ENCODE measurements around the gene KLHL2. TPM values are rescaled to one million over a fixed set of nuclear protein-coding genes. Genes with fewer than 3 reads are reported as not detected.
"Not testable (repeated sequence)": the region's sequence is repeated elsewhere in the genome, so short reads cannot be mapped to it uniquely, and the experiment has no call there.

KLHL2 gene
- total and polyA plus RNA-seq, 2 of the 13 experiments (the other 11 are each of a cell fraction or from before 2014, with no cell fraction given) = 9.2 to 17.6 TPM

- FAIRE-seq; H3K4me2 ChIP-seq (ENCODE audit: low read depth, low read length); H3K36me3 ChIP-seq (replicated peaks in 1 of 2; ENCODE audit: control insufficient read depth in 1 of 2, insufficient read depth in 2 of 2, low read length in 2 of 2); H2AFZ ChIP-seq (ENCODE audit: low read length); H3K4me3 ChIP-seq (replicated peaks in 1 of 3; ENCODE audit: insufficient read depth in 1 of 3, low read depth in 2 of 3, low read length in 3 of 3); H3K79me2 ChIP-seq (ENCODE audit: insufficient read depth, low read length); H3K9ac ChIP-seq (ENCODE audit: insufficient read depth, low read depth, low read length); ATAC-seq; H3K9me3 ChIP-seq (ENCODE audit: low read length); BruUV-seq (replicated peaks); in situ Hi-C loops (cut with HindIII; ENCODE audit: extremely low pct_ligation_motif_present, low pct_unique_long_range_greater_than_20kb); H3K27ac ChIP-seq (ENCODE audit: extremely low read length, insufficient read depth, low read length); H4K20me1 ChIP-seq (ENCODE audit: insufficient read depth, low read length); H3K27me3 ChIP-seq (ENCODE audit: control insufficient read depth in 1 of 2, insufficient read depth in 2 of 2, low read length in 2 of 2); intact Hi-C loops (cut with micrococcal nuclease; ENCODE audit: unreplicated experiment); DNase-seq (ENCODE audit: low spot score); H3K4me1 ChIP-seq (ENCODE audit: insufficient read depth, low read length); CTCF ChIA-PET (ENCODE audit: low intra/inter-chr PET ratio, low total read pairs); POLR2A ChIA-PET: not testable (repeated sequence)
- 27% methylated on average over 3 of the region's 3 CpGs for WGBS (ENCODE audit: low lambda C conversion rate)
Measured at GRCh38 chr4:165175470-165175869, 31.9 kb upstream of the KLHL2 start.

- ChIA-PET POLR2A (no interaction called here), CTCF (ENCODE audit: low intra/inter-chr PET ratio, low total read pairs) (no interaction called here)
- Histone ChIP-seq H3K4me3 (replicated peaks in 1 of 3; ENCODE audit: insufficient read depth in 1 of 3, low read depth in 2 of 3, low read length in 3 of 3) (no peak overlapping the region), H3K9ac (ENCODE audit: insufficient read depth, low read depth, low read length) (no peak overlapping the region), H3K36me3 (replicated peaks in 1 of 2; ENCODE audit: control insufficient read depth in 1 of 2, insufficient read depth in 2 of 2, low read length in 2 of 2) (no peaks in the 10 kb centered on the region), H4K20me1 (ENCODE audit: insufficient read depth, low read length) (no peaks in the 10 kb centered on the region), H2AFZ (ENCODE audit: low read length) (no peak overlapping the region), H3K27me3 (ENCODE audit: control insufficient read depth in 1 of 2, insufficient read depth in 2 of 2, low read length in 2 of 2) (no peaks in the 10 kb centered on the region; a peak in 1 of 5 replicates), H3K9me3 (ENCODE audit: low read length) (no peaks in the 10 kb centered on the region), H3K27ac (ENCODE audit: extremely low read length, insufficient read depth, low read length) (no peak overlapping the region), H3K4me2 (ENCODE audit: low read depth, low read length) (no peak overlapping the region), H3K4me1 (ENCODE audit: insufficient read depth, low read length) (peaks cover 3% of the 10 kb centered on the region; the same call in 1 of the 2 replicates), H3K79me2 (ENCODE audit: insufficient read depth, low read length) (no peaks in the 10 kb centered on the region)
- in situ Hi-C loops (cut with HindIII; ENCODE audit: extremely low pct_ligation_motif_present, low pct_unique_long_range_greater_than_20kb) = no loop called here
- DNase-seq (ENCODE audit: low spot score) (no peak), FAIRE-seq (no peak), ATAC-seq (no peak)
- TF ChIP-seq NFKB2 (CRISPR knock-in tag; IDR thresholded peaks at IDR 0.05; ENCODE audit: borderline replicate concordance) (no peak), SP5 (CRISPR knock-in tag; IDR thresholded peaks at IDR 0.05; ENCODE audit: borderline replicate concordance, low read depth) (no peak), KLF6 (CRISPR knock-in tag; IDR thresholded peaks at IDR 0.05) (no peak), MED8 (CRISPR knock-in tag; IDR thresholded peaks at IDR 0.05; ENCODE audit: insufficient replicate concordance) (no peak), ZNF777 (CRISPR knock-in tag; IDR thresholded peaks at IDR 0.05) (no peak), SP140L (CRISPR knock-in tag; IDR thresholded peaks at IDR 0.05; ENCODE audit: borderline replicate concordance) (no peak), TBP (CRISPR knock-in tag; IDR thresholded peaks at IDR 0.05) (no peak)
- 21% methylated on average over 7 of the region's 7 CpGs for WGBS (ENCODE audit: low lambda C conversion rate)
- BruUV-seq (replicated peaks) = no TSS peak
- intact Hi-C loops (cut with micrococcal nuclease; ENCODE audit: unreplicated experiment) = no loop called here
Measured at GRCh38 chr4:165175879-165176278, 31.5 kb upstream of the KLHL2 start.
